ENCODE measurements around the gene HRH3.

Gene HRH3

DNA sequence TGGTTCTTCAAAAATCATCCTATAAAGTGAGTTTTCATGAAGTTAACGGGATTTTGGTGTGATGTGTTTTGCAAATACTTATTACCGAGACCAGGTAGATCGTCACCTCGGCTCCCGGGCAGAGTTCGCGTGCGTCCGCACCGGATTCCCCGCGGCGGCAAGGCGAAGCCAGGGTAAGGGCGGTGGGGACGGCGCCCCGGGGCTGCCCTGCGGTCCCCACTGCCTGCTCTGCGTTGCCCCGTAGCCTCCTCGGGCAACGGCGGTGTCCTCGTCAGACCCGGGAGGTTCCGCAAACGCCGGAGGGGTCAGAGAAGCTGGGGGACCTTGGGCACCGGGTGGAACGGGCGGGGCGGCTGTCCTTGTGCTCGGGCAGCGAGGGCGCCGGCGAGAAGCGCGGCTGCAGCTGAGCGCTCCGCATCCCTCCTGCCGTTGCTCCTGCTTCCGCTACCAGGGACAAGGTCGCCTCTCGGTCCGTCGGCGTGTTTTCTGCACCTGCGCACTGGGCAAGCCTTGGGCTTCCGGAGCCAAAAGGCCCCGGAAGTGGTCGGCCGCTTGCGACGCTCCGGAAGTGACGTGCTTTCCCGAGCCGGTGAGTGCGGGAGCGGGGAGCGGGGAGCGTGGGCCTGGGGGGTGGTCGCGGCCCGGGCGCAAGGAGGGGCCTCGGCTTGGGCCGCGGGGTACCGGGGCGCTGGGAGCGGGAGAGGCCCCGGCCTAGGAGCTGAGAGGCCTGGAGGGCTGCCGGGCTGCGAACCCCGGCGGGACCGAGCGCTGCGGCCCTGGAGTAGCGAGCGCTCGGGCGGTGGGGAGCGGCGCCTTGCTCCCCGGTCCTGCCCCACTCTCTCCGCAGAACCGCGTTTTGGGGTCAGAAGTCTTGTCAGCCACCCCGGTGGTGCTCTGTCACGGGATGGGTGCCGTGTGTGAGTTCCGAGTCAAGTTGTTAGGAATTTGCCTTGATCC is 37.3 kb downstream of the HRH3 start, which contains the start of gene MTG2:
MTG2 (plus strand) TSS at position 560 of the 957 bp plus-strand sequence. CDS start 10,393 bp downstream, outside the sequence.
- no peaks in the 10 kb centered on the region for H3K9me2 ChIP-seq (replicated peaks; ENCODE audit: insufficient read depth, low read length)
- H3K9me3 ChIP-seq (ENCODE audit: insufficient read depth, low read length), result no peaks in the 10 kb centered on the region
- H3K9ac ChIP-seq (ENCODE audit: low read length), result peak within 1 kb of the TSS; percentile 98
- peak within 1 kb of the TSS; percentile 97 for H3K4me2 ChIP-seq (ENCODE audit: low read depth, low read length, poor library complexity, severe bottlenecking)
- H3K36me3 ChIP-seq (ENCODE audit: low read length), result 0 out of 2 replicates have a peak, but pooled peaks cover 2% of the 10 kb centered on the region
- H3K4me3 ChIP-seq (ENCODE audit: insufficient read depth, low read length, poor library complexity, severe bottlenecking), result peak within 1 kb of the TSS; percentile 98
- H2AFZ ChIP-seq (ENCODE audit: low read depth, low read length, severe bottlenecking), result peak within 1 kb of the TSS; percentile 65
- H3F3A ChIP-seq (ENCODE audit: insufficient read depth), result peaks cover 20% of the 10 kb centered on the region
- no peaks in the 10 kb centered on the region for H3K27me3 ChIP-seq (ENCODE audit: low read length)
- no peaks in the 10 kb centered on the region for H4K20me1 ChIP-seq (ENCODE audit: low read depth, low read length)
- peaks cover 40% of the 10 kb centered on the region for H3K79me2 ChIP-seq (ENCODE audit: insufficient read depth, low read length)
- peak within 1 kb of the TSS; percentile 70 for H3K27ac ChIP-seq (ENCODE audit: low read depth, low read length)
- no peak for TF ChIP-seq EZH2phosphoT487 (conservative IDR thresholded peaks at IDR 0.05; ENCODE audit: low read length)
- TF ChIP-seq, protein P1, sequence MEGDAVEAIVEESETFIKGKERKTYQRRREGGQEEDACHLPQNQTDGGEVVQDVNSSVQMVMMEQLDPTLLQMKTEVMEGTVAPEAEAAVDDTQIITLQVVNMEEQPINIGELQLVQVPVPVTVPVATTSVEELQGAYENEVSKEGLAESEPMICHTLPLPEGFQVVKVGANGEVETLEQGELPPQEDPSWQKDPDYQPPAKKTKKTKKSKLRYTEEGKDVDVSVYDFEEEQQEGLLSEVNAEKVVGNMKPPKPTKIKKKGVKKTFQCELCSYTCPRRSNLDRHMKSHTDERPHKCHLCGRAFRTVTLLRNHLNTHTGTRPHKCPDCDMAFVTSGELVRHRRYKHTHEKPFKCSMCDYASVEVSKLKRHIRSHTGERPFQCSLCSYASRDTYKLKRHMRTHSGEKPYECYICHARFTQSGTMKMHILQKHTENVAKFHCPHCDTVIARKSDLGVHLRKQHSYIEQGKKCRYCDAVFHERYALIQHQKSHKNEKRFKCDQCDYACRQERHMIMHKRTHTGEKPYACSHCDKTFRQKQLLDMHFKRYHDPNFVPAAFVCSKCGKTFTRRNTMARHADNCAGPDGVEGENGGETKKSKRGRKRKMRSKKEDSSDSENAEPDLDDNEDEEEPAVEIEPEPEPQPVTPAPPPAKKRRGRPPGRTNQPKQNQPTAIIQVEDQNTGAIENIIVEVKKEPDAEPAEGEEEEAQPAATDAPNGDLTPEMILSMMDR (IDR thresholded peaks at IDR 0.05; ENCODE audit: insufficient read depth, low read length, poor library complexity, severe bottlenecking), result no peak

DNA sequence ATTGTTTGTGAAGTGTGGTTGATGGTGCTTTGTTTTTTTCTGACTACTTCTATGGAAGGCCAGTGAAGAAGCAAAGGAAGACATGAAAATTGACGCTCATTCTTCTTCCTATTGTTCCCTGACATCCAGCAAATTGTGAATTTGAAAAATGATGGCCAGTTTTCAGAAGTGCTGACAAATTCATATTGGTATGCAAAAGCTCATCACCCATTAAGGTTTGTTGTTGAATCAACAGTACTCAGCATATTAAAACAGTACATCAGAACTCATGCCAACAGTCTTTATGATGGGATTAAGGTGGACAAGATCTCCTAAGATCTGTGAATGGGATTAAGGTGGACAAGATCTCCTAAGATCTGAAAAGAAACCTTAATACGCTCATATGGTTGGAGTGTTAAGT is 38.3 kb downstream of the HRH3 start:
- Histone ChIP-seq H3K27ac (ENCODE audit: low read depth, low read length) (peak overlapping the region; percentile 70), H3K4me3 (ENCODE audit: insufficient read depth, low read length, poor library complexity, severe bottlenecking) (peak overlapping the region; percentile 98), H3F3A (ENCODE audit: insufficient read depth) (peaks cover 18% of the 10 kb centered on the region), H3K36me3 (ENCODE audit: low read length) (0 out of 2 replicates have a peak, but pooled peaks cover 2% of the 10 kb centered on the region), H3K4me2 (ENCODE audit: low read depth, low read length, poor library complexity, severe bottlenecking) (peak overlapping the region; percentile 70), H3K9me2 (replicated peaks; ENCODE audit: insufficient read depth, low read length) (no peaks in the 10 kb centered on the region), H3K79me2 (ENCODE audit: insufficient read depth, low read length) (peaks cover 31% of the 10 kb centered on the region), H2AFZ (ENCODE audit: low read depth, low read length, severe bottlenecking) (peak overlapping the region; percentile 1), H3K9ac (ENCODE audit: low read length) (peak overlapping the region; percentile 98), H3K27me3 (ENCODE audit: low read length) (no peaks in the 10 kb centered on the region), H4K20me1 (ENCODE audit: low read depth, low read length) (no peaks in the 10 kb centered on the region), H3K9me3 (ENCODE audit: insufficient read depth, low read length) (no peaks in the 10 kb centered on the region)
- TF ChIP-seq, protein P1 (IDR thresholded peaks at IDR 0.05; ENCODE audit: insufficient read depth, low read length, poor library complexity, severe bottlenecking), result no peak
- TF ChIP-seq EZH2phosphoT487 (conservative IDR thresholded peaks at IDR 0.05; ENCODE audit: low read length), result no peak

DNA sequence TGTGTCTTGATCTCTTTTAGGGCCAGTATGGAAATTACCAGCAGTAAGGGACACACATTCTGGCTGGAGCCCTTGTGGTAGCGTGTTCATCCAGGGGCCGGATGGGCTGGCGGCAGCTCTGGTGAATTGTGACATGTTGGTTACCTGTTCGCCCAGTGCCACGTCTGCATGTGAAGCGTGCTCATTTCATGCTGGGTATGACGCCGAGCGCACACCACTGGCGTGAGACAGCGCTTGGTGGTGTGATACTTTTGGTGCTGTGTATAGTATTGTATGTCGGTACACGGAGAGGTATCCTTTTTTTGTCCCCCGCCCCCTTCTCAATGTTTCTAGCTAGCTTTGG is 40.9 kb downstream of the HRH3 start:
- Histone ChIP-seq H3K4me3 (ENCODE audit: insufficient read depth, low read length, poor library complexity, severe bottlenecking) (no peak overlapping the region), H4K20me1 (ENCODE audit: low read depth, low read length) (no peaks in the 10 kb centered on the region), H3K9ac (ENCODE audit: low read length) (no peak overlapping the region), H3K27ac (ENCODE audit: low read depth, low read length) (no peak overlapping the region), H3K9me2 (replicated peaks; ENCODE audit: insufficient read depth, low read length) (no peaks in the 10 kb centered on the region), H3K9me3 (ENCODE audit: insufficient read depth, low read length) (no peaks in the 10 kb centered on the region), H3K79me2 (ENCODE audit: insufficient read depth, low read length) (peaks cover 12% of the 10 kb centered on the region), H3F3A (ENCODE audit: insufficient read depth) (peaks cover 17% of the 10 kb centered on the region), H3K27me3 (ENCODE audit: low read length) (no peaks in the 10 kb centered on the region), H2AFZ (ENCODE audit: low read depth, low read length, severe bottlenecking) (no peak overlapping the region), H3K4me2 (ENCODE audit: low read depth, low read length, poor library complexity, severe bottlenecking) (no peak overlapping the region), H3K36me3 (ENCODE audit: low read length) (0 out of 2 replicates have a peak, but pooled peaks cover 2% of the 10 kb centered on the region)
- TF ChIP-seq EZH2phosphoT487 (conservative IDR thresholded peaks at IDR 0.05; ENCODE audit: low read length), result no peak
- TF ChIP-seq, protein P1 (IDR thresholded peaks at IDR 0.05; ENCODE audit: insufficient read depth, low read length, poor library complexity, severe bottlenecking), result no peak

All from SU-DHL-6 (cell line).